Keratinocyte (primary cell): ENCODE data around the gene PSMD6. TPM values are rescaled to one million over a fixed set of nuclear protein-coding genes. Genes with fewer than 3 reads are reported as not detected.

ENCODE experiments used
- DNase-seq: peaks from one replicate; pipeline ENCODE4 v3.0.0-alpha.2; 2011; ENCODE audit warnings: low read depth, missing footprints, low spot score
- FAIRE-seq: peaks from 2 replicates; lab custom pipeline; 2011; peaks lifted over from hg19 to GRCh38; lab: Jason Lieb, UNC
- H2AFZ ChIP-seq: 2 replicates; pipeline ENCODE4 v1.6.0; 2012; ENCODE audit warnings: low read length, control low read depth, inconsistent platforms; ENCODE audit not compliant: control insufficient read depth
- H3K27ac ChIP-seq: 2 replicates; pipeline ENCODE4 v1.5.1; 2011; ENCODE audit warnings: low read length; ENCODE audit not compliant: control insufficient read depth, insufficient read depth
- H3K27me3 ChIP-seq: 3 replicates; pipeline ENCODE4 v1.6.0; 2011; ENCODE audit warnings: low read length; ENCODE audit not compliant: control insufficient read depth, insufficient read depth; ENCODE audit errors: extremely low read depth
- H3K36me3 ChIP-seq, 2 experiments: 2 replicates in 1 of 2; 3 replicates in 1 of 2; pipeline ENCODE4 v1.5.1; 2011; ENCODE audit warnings: low read length in 2 of 2, mild to moderate bottlenecking in 1 of 2; ENCODE audit not compliant: control insufficient read depth in 2 of 2, insufficient read depth in 2 of 2; ENCODE audit errors: extremely low read depth in 1 of 2
- H3K4me1 ChIP-seq: 3 replicates; pipeline ENCODE4 v1.5.1; 2011; ENCODE audit warnings: low read length; ENCODE audit not compliant: control insufficient read depth, insufficient read depth; ENCODE audit errors: extremely low read depth
- H3K4me2 ChIP-seq: 3 replicates; pipeline ENCODE4 v1.6.0; 2011; ENCODE audit warnings: low read depth, low read length; ENCODE audit not compliant: control insufficient read depth, insufficient read depth; ENCODE audit errors: extremely low read depth
- H3K4me3 ChIP-seq, 3 experiments: fragments of 200-600 bp in 1 of 3; sonication (generic) in 1 of 3; 2 replicates in 2 of 3; 3 replicates in 1 of 3; pipeline ENCODE4 v1.5.1; 2011 to 2016; ENCODE audit warnings: low read length in 3 of 3, mild to moderate bottlenecking in 3 of 3, control low read depth in 2 of 3, inconsistent platforms in 1 of 3, low read depth in 1 of 3, mixed read lengths in 1 of 3, mixed run types in 1 of 3, moderate library complexity in 1 of 3; ENCODE audit not compliant: control insufficient read depth in 2 of 3, insufficient read depth in 2 of 3; ENCODE audit errors: extremely low read depth in 1 of 3
- H3K79me2 ChIP-seq: 2 replicates; pipeline ENCODE4 v1.6.0; 2012; ENCODE audit warnings: low read length; ENCODE audit not compliant: control insufficient read depth, insufficient read depth
- H3K9ac ChIP-seq: 3 replicates; pipeline ENCODE4 v1.6.0; 2011; ENCODE audit warnings: low read length; ENCODE audit not compliant: control insufficient read depth, insufficient read depth; ENCODE audit errors: extremely low read depth
- H3K9me1 ChIP-seq: 3 replicates; pipeline ENCODE4 v1.6.0; 2011; ENCODE audit warnings: low read length; ENCODE audit not compliant: control insufficient read depth, insufficient read depth; ENCODE audit errors: extremely low read depth
- H3K9me3 ChIP-seq: 2 replicates; pipeline ENCODE4 v1.5.1; 2012; ENCODE audit warnings: low read depth, low read length; ENCODE audit not compliant: control insufficient read depth
- H4K20me1 ChIP-seq: 3 replicates; pipeline ENCODE4 v1.6.0; 2011; ENCODE audit warnings: low read length; ENCODE audit not compliant: control insufficient read depth, insufficient read depth; ENCODE audit errors: extremely low read depth
- EZH2 ChIP-seq: IDR thresholded peaks from one replicate; pipeline ENCODE4 v1.6.1; 2012; ENCODE audit warnings: inconsistent platforms, mild to moderate bottlenecking, low read length, moderate library complexity
- dilution Hi-C: fragments of 300-500 bp; cut with MboI; formaldehyde crosslinking; loops from one replicate; pipeline ENCODE4 v1.7.0; 2020; ENCODE audit warnings: low sequenced_read_pairs; ENCODE audit not compliant: extremely low pct_ligation_motif_present
- polyA plus RNA-seq, 5 experiments: library from polyadenylated mRNA; depleted of rRNA in 3 of 5; stranded (reverse) in 3 of 5; stranded (forward) in 1 of 5; unstranded in 1 of 5; fragments of >200 nt; gene quantifications; 1 replicate in 1 of 5; 2 replicates in 3 of 5; 3 replicates in 1 of 5; pipeline versions ENCODE4 v1.2.1 to v1.2.3, GENCODE V29; 2011 to 2012; ENCODE audit warnings: missing spikeins in 2 of 5, low read depth in 1 of 5, low replicate concordance in 1 of 5
- TF ChIP-seq, protein P1 (sequence below), 3 experiments: IDR thresholded peaks in 1 of 3; conservative IDR thresholded peaks in 1 of 3; optimal IDR thresholded peaks in 1 of 3; 2 replicates in 2 of 3; 3 replicates in 1 of 3; pipeline versions ENCODE3 to v1.5.1; 2011; ENCODE audit warnings: low read length in 3 of 3, mild to moderate bottlenecking in 3 of 3, moderate library complexity in 2 of 3, control low read depth in 1 of 3, inconsistent platforms in 1 of 3; ENCODE audit not compliant: insufficient read depth in 2 of 3; ENCODE audit errors: extremely low read depth in 1 of 3

PSMD6 gene
- polyA plus RNA-seq, 1 donor (not counting 4 experiments of a cell fraction or from before 2014, with no cell fraction given), result 100 TPM

- H3K9me3 ChIP-seq, result no peaks in the 10 kb centered on the region
- H3K27ac ChIP-seq, result no peak overlapping the region
- no peak overlapping the region for H3K9ac ChIP-seq
- H3K9me1 ChIP-seq, result no peaks in the 10 kb centered on the region
- no peak for DNase-seq
- H3K79me2 ChIP-seq, result no peaks in the 10 kb centered on the region
- no peak for FAIRE-seq
- TF ChIP-seq, protein P1, sequence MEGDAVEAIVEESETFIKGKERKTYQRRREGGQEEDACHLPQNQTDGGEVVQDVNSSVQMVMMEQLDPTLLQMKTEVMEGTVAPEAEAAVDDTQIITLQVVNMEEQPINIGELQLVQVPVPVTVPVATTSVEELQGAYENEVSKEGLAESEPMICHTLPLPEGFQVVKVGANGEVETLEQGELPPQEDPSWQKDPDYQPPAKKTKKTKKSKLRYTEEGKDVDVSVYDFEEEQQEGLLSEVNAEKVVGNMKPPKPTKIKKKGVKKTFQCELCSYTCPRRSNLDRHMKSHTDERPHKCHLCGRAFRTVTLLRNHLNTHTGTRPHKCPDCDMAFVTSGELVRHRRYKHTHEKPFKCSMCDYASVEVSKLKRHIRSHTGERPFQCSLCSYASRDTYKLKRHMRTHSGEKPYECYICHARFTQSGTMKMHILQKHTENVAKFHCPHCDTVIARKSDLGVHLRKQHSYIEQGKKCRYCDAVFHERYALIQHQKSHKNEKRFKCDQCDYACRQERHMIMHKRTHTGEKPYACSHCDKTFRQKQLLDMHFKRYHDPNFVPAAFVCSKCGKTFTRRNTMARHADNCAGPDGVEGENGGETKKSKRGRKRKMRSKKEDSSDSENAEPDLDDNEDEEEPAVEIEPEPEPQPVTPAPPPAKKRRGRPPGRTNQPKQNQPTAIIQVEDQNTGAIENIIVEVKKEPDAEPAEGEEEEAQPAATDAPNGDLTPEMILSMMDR (optimal IDR thresholded peaks at IDR 0.05 in 1 of 3, IDR thresholded peaks at IDR 0.05 in 1 of 3, conservative IDR thresholded peaks at IDR 0.05 in 1 of 3; ENCODE audit: extremely low read depth in 1 of 3, insufficient read depth in 2 of 3, low read length in 3 of 3), result no peak
- no peak for TF ChIP-seq EZH2
- no peaks in the 10 kb centered on the region for H4K20me1 ChIP-seq
- no peak overlapping the region for H2AFZ ChIP-seq
- no peak overlapping the region for H3K4me3 ChIP-seq
- H3K36me3 ChIP-seq, result no peaks in the 10 kb centered on the region
- H3K27me3 ChIP-seq, result no peaks in the 10 kb centered on the region
- H3K4me1 ChIP-seq, result no peaks in the 10 kb centered on the region
- dilution Hi-C loops, result no loop called here
- no peak overlapping the region for H3K4me2 ChIP-seq
Measured at GRCh38 chr3:64063207-64063982, 40.1 kb upstream of the PSMD6 start.

DNA sequence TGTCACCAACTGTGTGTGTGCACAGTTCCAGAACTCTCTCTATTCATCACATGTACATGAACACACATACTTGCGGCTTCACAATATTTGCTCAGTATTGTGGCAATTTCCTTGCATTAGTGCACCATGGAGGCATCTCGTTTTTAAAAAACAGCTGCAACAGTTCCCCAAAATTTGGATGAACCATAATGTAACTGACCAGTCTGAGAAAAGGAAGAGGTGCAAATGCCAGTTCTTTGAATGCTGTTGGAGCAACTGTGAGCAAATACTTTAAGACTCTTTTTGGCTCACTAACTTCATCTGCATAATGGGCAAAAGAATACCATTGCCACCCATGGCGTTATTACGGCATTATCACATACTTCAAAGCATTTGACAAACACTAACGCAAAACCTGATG, 38.3 kb upstream of the PSMD6 start:
- H3K79me2 ChIP-seq, result no peaks in the 10 kb centered on the region
- H3K27ac ChIP-seq, result no peak overlapping the region
- TF ChIP-seq, protein P1 (optimal IDR thresholded peaks at IDR 0.05 in 1 of 3, IDR thresholded peaks at IDR 0.05 in 1 of 3, conservative IDR thresholded peaks at IDR 0.05 in 1 of 3; ENCODE audit: extremely low read depth in 1 of 3, insufficient read depth in 2 of 3, low read length in 3 of 3), result no peak
- TF ChIP-seq EZH2, result no peak
- H3K9ac ChIP-seq, result no peak overlapping the region
- no peaks in the 10 kb centered on the region for H3K9me3 ChIP-seq
- no peak overlapping the region for H2AFZ ChIP-seq
- no peak overlapping the region for H3K4me2 ChIP-seq
- H3K4me1 ChIP-seq, result peaks cover 3% of the 10 kb centered on the region
- H3K4me3 ChIP-seq, result no peak overlapping the region
- no peaks in the 10 kb centered on the region for H3K9me1 ChIP-seq
- dilution Hi-C loops, result no loop called here
- H3K27me3 ChIP-seq, result no peaks in the 10 kb centered on the region
- DNase-seq (no peak), FAIRE-seq (no peak)
- no peaks in the 10 kb centered on the region for H4K20me1 ChIP-seq
- no peaks in the 10 kb centered on the region for H3K36me3 ChIP-seq
